ENCODE measurements around the gene FUS. TPM values are rescaled to one million over a fixed set of nuclear protein-coding genes. Genes with fewer than 3 reads are reported as not detected.

The FUS gene
- total and polyA plus RNA-seq, 2 of the 8 experiments (the other 6 are each of a cell fraction or from before 2014, with no cell fraction given): 484 to 685 TPM

DNA sequence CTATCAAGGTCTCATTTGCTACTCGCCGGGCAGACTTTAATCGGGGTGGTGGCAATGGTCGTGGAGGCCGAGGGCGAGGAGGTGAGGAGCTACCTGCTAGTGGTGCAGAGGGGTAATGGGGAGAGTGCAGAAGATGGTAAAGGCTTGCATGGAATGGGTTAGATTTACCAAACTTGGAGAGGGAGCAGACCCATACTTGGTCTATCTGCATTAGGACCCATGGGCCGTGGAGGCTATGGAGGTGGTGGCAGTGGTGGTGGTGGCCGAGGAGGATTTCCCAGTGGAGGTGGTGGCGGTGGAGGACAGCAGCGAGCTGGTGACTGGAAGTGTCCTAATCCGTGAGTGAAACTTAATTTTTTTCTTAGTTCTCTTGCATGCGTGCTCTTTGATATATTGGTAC lies 10.1 kb downstream of the FUS start:
- H4K5ac ChIP-seq (ENCODE audit: insufficient read length, low read depth, low read length): no peak overlapping the region
- H3K36me3 ChIP-seq (ENCODE audit: control insufficient read depth in 2 of 4, insufficient read depth in 4 of 4, low read length in 3 of 4): peaks cover 82 to 100% (median 98%) of the 10 kb centered on the region in 4 experiments
- H4K91ac ChIP-seq (replicated peaks; ENCODE audit: insufficient read length, low read length): no peak overlapping the region
- no peak overlapping the region for H2BK120ac ChIP-seq (replicated peaks; ENCODE audit: low read depth, low read length)
- no peaks in the 10 kb centered on the region for H3K27me3 ChIP-seq (replicated peaks in 1 of 4; ENCODE audit: control insufficient read depth in 3 of 4, extremely low read depth in 1 of 4, insufficient read depth in 3 of 4, low read length in 3 of 4)
- FAIRE-seq: no peak
- H2BK20ac ChIP-seq (ENCODE audit: low read length): no peak overlapping the region
- H3K4me1 ChIP-seq (replicated peaks in 1 of 4; ENCODE audit: control insufficient read depth in 3 of 4, insufficient read depth in 4 of 4, low read length in 3 of 4): no peaks in the 10 kb centered on the region
- H3K4me3 ChIP-seq (ENCODE audit: extremely low read depth in 1 of 4, insufficient read depth in 2 of 4, low read depth in 3 of 4, low read length in 4 of 4): no peak overlapping the region
- no peak overlapping the region for H3K18ac ChIP-seq (ENCODE audit: extremely low read depth, low read length)
- POLR2A ChIA-PET (ENCODE audit: partially characterized antibody): interaction anchor here (0.6 to 17.4 kb wide), 12 partner anchors 5 to 229 kb away, joined by 3 to 430 read pairs (median 4); partner anchors contain the start of genes FUS, PYCARD, PYDC1 and TRIM72
- no peak overlapping the region for H2BK5ac ChIP-seq (ENCODE audit: low read depth, low read length)
- no peak overlapping the region for H2AFZ ChIP-seq (ENCODE audit: low read length)
- H3K79me1 ChIP-seq (ENCODE audit: low read depth, low read length): peaks cover 7% of the 10 kb centered on the region
- no peak for DNase-seq (ENCODE audit: low read depth in 1 of 2, low spot score in 2 of 2)
- H2BK12ac ChIP-seq (ENCODE audit: low read depth, low read length): no peak overlapping the region
- no peaks in the 10 kb centered on the region for H3K23me2 ChIP-seq (ENCODE audit: low read depth, low read length)
- no peak overlapping the region for H3K23ac ChIP-seq (ENCODE audit: insufficient read length)
- no peak overlapping the region for H3K56ac ChIP-seq (replicated peaks; ENCODE audit: insufficient read length, low read depth, low read length)
- CTCF ChIA-PET (ENCODE audit: partially characterized antibody): interaction anchor here (0.9 to 1.2 kb wide), 4 partner anchors 11 to 191 kb away, joined by 3 read pairs; no protein-coding TSS in a partner anchor
- H3K79me2 ChIP-seq (ENCODE audit: control insufficient read depth in 1 of 2, insufficient read depth in 2 of 2, low read length in 2 of 2): peaks cover under 1 to 57% of the 10 kb centered on the region in 2 experiments
- no peak overlapping the region for H3K14ac ChIP-seq (ENCODE audit: insufficient read length)
- no peak overlapping the region for H3K9ac ChIP-seq (replicated peaks in 1 of 4; ENCODE audit: extremely low read depth in 1 of 4, low read depth in 3 of 4, low read length in 3 of 4)
- no peak overlapping the region for H2AK5ac ChIP-seq (ENCODE audit: low read depth, low read length)
- no peak overlapping the region for H2BK15ac ChIP-seq (ENCODE audit: low read length)
- TF ChIP-seq POLR2AphosphoS5 (IDR thresholded peaks at IDR 0.05; ENCODE audit: low read depth, low read length) (peak; percentile 88), RBBP5 (IDR thresholded peaks at IDR 0.05; ENCODE audit: borderline replicate concordance, low read depth, low read length) (no peak), PHF8 (conservative IDR thresholded peaks at IDR 0.05; ENCODE audit: low read depth, low read length) (no peak), POLR2A (IDR thresholded peaks at IDR 0.05; ENCODE audit: control extremely low read depth in 1 of 2, low read depth in 2 of 2, low read length in 2 of 2) (peak in 1 of 2 experiments; percentile 25; a peak in 2 of 3 replicates)
- no peaks in the 10 kb centered on the region for H3K9me3 ChIP-seq (ENCODE audit: insufficient read depth in 2 of 2, low read depth in 1 of 2, low read length in 1 of 2)
- H4K20me1 ChIP-seq (replicated peaks in 1 of 2; ENCODE audit: control insufficient read depth in 1 of 2, insufficient read depth in 2 of 2, low read length in 2 of 2): peaks cover 18 to 50% of the 10 kb centered on the region in 2 experiments
- 91% methylated on average over 12 of the region's 12 CpGs; no CpG with 5 or more reads in 1 of the 2 experiments for WGBS, 2 experiments (ENCODE audit: extremely low coverage in 1 of 2, insufficient coverage in 1 of 2, insufficient read length in 1 of 2, insufficient replicate concordance in 2 of 2, low coverage in 1 of 2, low lambda C conversion rate in 2 of 2, missing lambda C conversion rate in 1 of 2)
- no peak overlapping the region for H4K8ac ChIP-seq (ENCODE audit: extremely low read depth, insufficient read depth, low read length)
- no peak overlapping the region for H3K27ac ChIP-seq (ENCODE audit: low read depth, low read length)
- H3K4me2 ChIP-seq (ENCODE audit: insufficient read depth in 1 of 2, low read depth in 2 of 2, low read length in 2 of 2): no peak overlapping the region
- no peak overlapping the region for H3K4ac ChIP-seq (replicated peaks; ENCODE audit: insufficient read length, low read depth, low read length)
